Stimulated activated naive B cell treated with anti-CD40 and anti-IgM and Interleukin-4, amounts not matched to agents 10 μg/mL and 1 μg/mL and 100 μg/mL, for 72 hours (primary cell): Measurements from ENCODE around the gene SLCO2A1.

ENCODE experiments used
- ATAC-seq, 2 donors: fragments of 150-1000 bp; cut with Tn5 transposase; replicated peaks; 2 replicates each; pipeline ENCODE4 v1.10.0; 2021; ENCODE audit warnings: moderate library complexity in 1 of 2
- DNase-seq: peaks from one replicate; pipeline ENCODE4 v3.0.0; 2021
- H3K27ac Mint-ChIP-seq: one replicate; pipeline ENCODE4 v1.8.0; 2022; ENCODE audit warnings: mild to moderate bottlenecking, mixed read lengths
- H3K27me3 Mint-ChIP-seq, 2 donors: one replicate each; pipeline ENCODE4 v1.8.0; 2022; ENCODE audit warnings: mixed read lengths in 2 of 2
- H3K36me3 Mint-ChIP-seq, 2 donors: one replicate each; pipeline ENCODE4 v1.8.0; 2022; ENCODE audit warnings: mixed read lengths in 2 of 2, mild to moderate bottlenecking in 1 of 2
- H3K4me1 Mint-ChIP-seq, 2 donors: one replicate each; pipeline ENCODE4 v1.8.0; 2022; ENCODE audit warnings: mixed read lengths in 2 of 2, mild to moderate bottlenecking in 1 of 2
- H3K4me3 Mint-ChIP-seq, 2 donors: one replicate each; pipeline ENCODE4 v1.8.0; 2022; ENCODE audit warnings: mild to moderate bottlenecking in 2 of 2, mixed read lengths in 2 of 2, moderate library complexity in 1 of 2
- H3K9me3 Mint-ChIP-seq, 2 donors: one replicate each; pipeline ENCODE4 v1.8.0; 2022; ENCODE audit warnings: mixed read lengths in 2 of 2, mild to moderate bottlenecking in 1 of 2

SLCO2A1 gene

DNA sequence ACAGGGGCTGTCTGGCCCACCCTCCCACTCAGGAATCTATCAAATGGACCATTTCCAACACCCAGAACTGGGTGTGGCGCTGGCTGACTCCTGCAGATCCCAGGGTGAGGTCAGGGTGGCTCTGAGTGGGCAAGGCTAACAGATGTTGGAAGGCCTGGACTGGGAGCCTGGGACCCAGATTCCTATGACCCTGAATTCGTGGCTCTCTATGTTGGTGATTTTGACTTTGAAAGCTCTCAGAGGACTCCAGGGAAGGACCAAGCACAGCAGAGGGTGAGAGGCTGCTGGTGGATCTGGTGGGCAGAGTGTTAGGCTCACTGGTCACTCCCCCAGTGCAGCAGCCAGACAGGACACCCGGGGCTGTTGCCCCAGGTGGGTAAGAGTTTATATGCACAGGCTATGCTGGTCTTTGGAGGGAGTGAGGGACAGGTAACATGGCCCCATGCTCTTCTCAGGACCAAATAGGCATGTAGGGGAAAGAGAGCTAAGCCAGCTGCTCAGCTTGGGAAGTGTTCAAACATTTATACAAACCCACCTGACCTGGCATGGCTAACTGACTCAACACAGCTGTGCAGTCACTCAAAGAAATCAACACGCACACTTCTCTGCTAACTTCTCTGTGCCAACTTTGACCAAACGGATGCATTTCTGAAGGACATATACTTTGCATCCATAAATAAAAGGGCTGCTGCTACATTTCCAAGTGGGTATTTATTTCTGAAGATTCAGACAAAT is 71.5 kb downstream of the SLCO2A1 start:
- no peak for DNase-seq
- Mint-ChIP-seq H3K36me3 (no peaks in the 10 kb centered on the region), H3K27me3 (peaks cover 5 to 17% of the 10 kb centered on the region in 2 donors), H3K4me3 (no peak overlapping the region), H3K9me3 (no peaks in the 10 kb centered on the region), H3K4me1 (no peaks in the 10 kb centered on the region), H3K27ac (no peak overlapping the region)
- no peak for ATAC-seq

DNA sequence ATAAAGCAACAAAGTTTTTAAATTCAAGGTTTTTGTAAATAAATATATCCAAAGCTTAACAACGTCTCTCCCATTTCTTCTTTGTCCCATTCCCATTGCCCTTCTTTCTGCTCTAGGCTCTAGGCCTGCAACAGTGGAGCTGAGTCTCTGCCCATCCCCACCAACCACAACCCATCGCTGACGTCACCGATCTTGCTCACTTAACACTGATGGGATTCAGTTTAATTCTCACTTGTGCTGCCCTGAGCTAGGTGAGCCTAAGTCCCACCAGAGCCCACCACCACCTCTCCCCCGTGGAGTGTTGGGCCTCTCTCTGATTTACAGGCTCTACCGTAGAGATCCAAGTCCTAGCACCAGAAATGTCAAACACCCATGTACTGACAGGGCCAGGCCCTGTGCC is 72.7 kb downstream of the SLCO2A1 start:
- Mint-ChIP-seq H3K9me3 (no peaks in the 10 kb centered on the region), H3K4me1 (no peaks in the 10 kb centered on the region), H3K4me3 (no peak overlapping the region), H3K27me3 (peaks cover 5 to 17% of the 10 kb centered on the region in 2 donors), H3K27ac (no peak overlapping the region), H3K36me3 (no peaks in the 10 kb centered on the region)
- DNase-seq, result no peak
- ATAC-seq, result no peak

DNA sequence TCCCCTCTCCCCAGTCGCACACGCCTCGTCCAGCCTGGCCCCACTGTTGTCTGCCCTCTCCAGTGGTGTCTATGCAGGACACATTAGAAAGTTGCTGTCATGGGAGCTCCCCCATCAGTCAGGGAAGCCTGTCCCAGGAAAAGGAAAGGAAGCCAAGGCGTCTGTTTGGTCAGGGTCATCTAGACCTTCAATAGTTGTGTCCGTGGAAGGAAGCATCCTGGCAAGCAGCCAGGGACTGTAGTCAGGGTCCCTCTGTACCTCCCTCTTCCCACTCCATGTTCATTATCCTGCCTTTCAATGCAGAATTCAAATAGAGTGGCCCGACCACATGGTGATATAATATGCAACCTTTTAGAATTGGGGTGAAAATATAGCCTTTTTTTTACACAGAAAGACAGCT is 73.4 kb downstream of the SLCO2A1 start:
- Mint-ChIP-seq H3K27me3 (peaks cover 5 to 17% of the 10 kb centered on the region in 2 donors), H3K36me3 (no peaks in the 10 kb centered on the region), H3K27ac (no peak overlapping the region), H3K9me3 (no peaks in the 10 kb centered on the region), H3K4me1 (no peaks in the 10 kb centered on the region), H3K4me3 (no peak overlapping the region)
- ATAC-seq (no peak), DNase-seq (no peak)

DNA sequence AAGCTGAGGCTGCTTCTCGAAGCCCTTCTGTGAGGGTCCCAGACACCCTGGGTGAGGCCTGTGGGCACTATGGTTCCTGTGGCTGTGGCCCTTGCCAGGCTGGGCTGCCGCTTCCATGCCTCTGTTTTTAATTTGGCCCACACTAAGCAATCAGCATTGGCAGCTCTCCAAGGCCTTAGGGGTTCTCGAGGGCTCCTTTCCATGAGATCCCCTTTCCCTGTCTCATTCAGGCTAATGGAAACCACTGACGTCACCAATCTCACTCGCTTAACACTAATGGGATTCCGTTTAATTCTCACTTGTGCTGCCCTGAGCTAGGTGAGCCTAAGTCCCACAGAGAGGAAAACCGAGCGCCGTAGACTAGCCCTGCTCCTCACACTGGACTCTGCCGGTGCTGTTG is 73.8 kb downstream of the SLCO2A1 start:
- DNase-seq (no peak), ATAC-seq (no peak)
- H3K27ac Mint-ChIP-seq, result no peak overlapping the region
- no peaks in the 10 kb centered on the region for H3K4me1 Mint-ChIP-seq
- no peak overlapping the region for H3K4me3 Mint-ChIP-seq
- H3K9me3 Mint-ChIP-seq, result no peaks in the 10 kb centered on the region
- H3K27me3 Mint-ChIP-seq, result peaks cover 5 to 17% of the 10 kb centered on the region in 2 donors
- H3K36me3 Mint-ChIP-seq, result no peaks in the 10 kb centered on the region

DNA sequence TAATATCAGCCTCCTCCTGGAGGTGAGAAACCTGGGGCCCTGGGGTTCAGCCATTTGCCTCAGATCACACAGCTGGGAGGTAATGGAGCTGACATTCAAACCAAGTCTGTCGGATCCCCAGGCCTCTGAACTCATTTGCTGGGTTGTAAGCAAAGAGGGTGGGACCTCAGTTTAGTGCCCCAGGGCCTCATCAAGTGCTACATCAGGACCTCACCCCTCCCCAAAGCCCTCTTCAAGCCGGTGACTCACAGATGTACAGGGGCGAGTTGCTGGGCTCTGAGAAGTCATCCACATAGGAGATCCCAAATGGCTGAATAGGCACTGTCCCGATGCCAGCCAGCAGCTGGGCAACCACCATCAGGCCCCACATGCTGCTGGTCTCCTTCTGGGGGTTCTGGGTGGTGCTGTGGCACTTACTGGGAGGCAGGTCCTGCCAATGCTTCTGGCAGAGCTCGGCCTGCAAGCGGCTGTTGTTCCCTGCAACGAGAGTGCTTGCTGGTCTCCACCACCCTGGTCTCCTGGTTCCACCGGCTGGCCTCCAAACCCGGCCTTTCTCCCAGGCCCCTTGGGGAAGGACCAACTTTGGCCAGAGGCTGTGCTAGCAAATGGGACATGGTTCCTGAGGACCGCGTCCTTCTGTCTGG is 74.9 kb downstream of the SLCO2A1 start:
- no peaks in the 10 kb centered on the region for H3K9me3 Mint-ChIP-seq
- no peaks in the 10 kb centered on the region for H3K4me1 Mint-ChIP-seq
- no peak overlapping the region for H3K27ac Mint-ChIP-seq
- DNase-seq, result no peak
- H3K36me3 Mint-ChIP-seq, result no peaks in the 10 kb centered on the region
- H3K4me3 Mint-ChIP-seq, result no peak overlapping the region
- peaks cover 12 to 17% of the 10 kb centered on the region in 2 donors for H3K27me3 Mint-ChIP-seq
- ATAC-seq, result no peak

DNA sequence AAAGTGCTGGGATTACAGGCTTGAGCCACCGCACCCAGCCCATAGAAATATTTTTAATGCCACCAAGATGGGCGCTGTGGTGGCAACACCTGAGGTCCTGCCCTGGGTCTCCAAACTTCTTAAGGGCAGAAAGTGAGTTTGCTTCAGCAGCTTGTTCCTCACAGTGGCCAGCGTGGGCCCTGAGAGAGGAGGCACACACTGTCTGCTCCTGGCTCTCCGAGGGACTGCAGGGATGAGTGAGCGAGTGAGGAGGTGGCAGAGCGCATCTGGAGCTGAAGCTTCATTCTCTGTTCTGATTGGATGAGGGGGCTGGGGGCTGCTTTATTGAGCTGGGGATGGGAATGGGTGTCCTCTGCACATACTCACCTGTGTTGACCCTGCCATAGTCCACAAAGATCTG is 76.4 kb downstream of the SLCO2A1 start:
- no peaks in the 10 kb centered on the region for H3K9me3 Mint-ChIP-seq
- H3K27ac Mint-ChIP-seq, result no peak overlapping the region
- DNase-seq (no peak), ATAC-seq (no peak)
- H3K27me3 Mint-ChIP-seq, result peaks cover 12 to 17% of the 10 kb centered on the region in 2 donors
- no peaks in the 10 kb centered on the region for H3K36me3 Mint-ChIP-seq
- no peak overlapping the region for H3K4me3 Mint-ChIP-seq
- no peaks in the 10 kb centered on the region for H3K4me1 Mint-ChIP-seq

DNA sequence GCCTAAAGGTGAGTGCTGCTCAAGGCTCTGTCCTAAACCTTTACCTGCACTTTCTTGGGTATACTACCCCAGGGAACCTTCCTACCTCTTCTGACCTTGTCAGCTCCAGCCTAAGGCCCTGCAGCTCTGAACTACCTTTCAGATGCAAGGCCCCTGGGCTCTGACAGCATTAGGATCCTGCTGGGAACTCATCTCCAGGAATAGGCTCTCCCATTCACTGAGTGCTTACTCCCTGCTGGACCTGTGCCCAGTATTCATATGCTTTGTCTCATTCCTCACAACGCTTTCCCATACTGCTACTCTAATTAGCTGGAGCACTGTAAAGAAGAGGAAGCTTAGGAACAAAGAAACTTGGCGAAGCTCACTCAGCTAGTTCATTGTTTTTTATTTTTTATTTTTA is 80.3 kb downstream of the SLCO2A1 start:
- H3K27ac Mint-ChIP-seq, result no peak overlapping the region

DNA sequence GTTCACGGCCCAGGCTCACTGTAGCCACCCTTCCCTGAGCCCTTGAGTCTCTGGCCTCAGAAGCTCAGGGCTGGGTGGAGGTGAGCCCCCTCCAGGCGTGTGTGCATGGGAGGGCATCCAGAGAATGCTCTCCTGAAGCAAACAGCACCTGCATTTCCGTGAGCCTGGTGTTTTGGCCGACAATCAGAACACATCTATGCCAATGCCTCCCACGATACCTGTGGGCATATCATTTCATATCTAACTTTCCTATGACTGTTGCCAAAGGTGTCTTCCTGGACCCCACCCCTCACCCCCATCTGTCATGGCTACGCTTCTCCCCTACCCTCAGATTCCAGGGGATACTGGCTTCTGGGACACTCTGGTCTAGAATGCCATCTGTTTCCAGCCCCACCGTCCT is 80.7 kb downstream of the SLCO2A1 start:
- ATAC-seq (no peak), DNase-seq (no peak)
- Mint-ChIP-seq H3K27me3 (peaks cover 6 to 16% of the 10 kb centered on the region in 2 donors), H3K36me3 (no peaks in the 10 kb centered on the region), H3K4me1 (no peaks in the 10 kb centered on the region), H3K4me3 (no peak overlapping the region), H3K27ac (no peak overlapping the region), H3K9me3 (no peaks in the 10 kb centered on the region)

More for the DNA sequence above, 80.3 kb downstream of the SLCO2A1 start:
- Mint-ChIP-seq H3K4me3 (no peak overlapping the region), H3K4me1 (no peaks in the 10 kb centered on the region), H3K36me3 (no peaks in the 10 kb centered on the region), H3K27me3 (peaks cover 6 to 14% of the 10 kb centered on the region in 2 donors), H3K9me3 (no peaks in the 10 kb centered on the region)
- DNase-seq, result no peak
- no peak for ATAC-seq

DNA sequence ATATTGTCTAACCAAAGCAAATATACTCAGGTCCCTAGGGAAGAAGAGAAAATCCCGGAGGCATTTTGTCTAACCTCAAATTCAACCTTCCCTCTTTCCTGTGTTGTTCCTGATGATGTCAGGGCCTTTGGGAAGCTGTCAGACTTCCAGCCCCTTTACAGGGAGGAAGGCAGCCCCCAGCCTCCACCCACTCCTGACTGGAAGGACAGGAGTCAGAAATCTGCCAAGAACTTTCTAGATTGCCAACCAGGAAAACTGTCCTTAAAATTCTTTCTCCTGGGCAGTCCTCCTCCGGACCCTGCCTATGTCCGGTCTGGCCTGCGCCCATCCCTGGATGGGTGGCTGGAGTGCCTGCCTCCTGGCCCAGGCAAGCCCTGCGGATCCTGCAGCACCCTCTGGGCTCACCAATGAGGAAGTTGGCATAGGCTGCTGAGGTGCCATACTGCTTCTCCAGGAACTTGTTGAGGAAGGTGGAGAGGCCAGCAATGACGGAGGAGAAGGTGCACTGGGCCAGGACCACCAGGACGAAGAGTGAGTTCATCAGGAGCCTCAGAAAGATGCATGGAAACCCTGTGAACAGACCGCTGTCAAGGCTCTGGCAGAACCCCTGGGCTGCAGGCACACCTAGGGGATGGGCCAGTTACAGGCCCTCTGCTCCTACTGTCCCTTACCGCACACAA is 81.5 kb downstream of the SLCO2A1 start:
- DNase-seq, result no peak
- no peaks in the 10 kb centered on the region for H3K36me3 Mint-ChIP-seq
- H3K9me3 Mint-ChIP-seq, result no peaks in the 10 kb centered on the region
- H3K4me3 Mint-ChIP-seq, result no peak overlapping the region
- ATAC-seq, result no peak
- peaks cover 6 to 11% of the 10 kb centered on the region in 2 donors for H3K27me3 Mint-ChIP-seq
- H3K27ac Mint-ChIP-seq, result no peak overlapping the region
- no peaks in the 10 kb centered on the region for H3K4me1 Mint-ChIP-seq

DNA sequence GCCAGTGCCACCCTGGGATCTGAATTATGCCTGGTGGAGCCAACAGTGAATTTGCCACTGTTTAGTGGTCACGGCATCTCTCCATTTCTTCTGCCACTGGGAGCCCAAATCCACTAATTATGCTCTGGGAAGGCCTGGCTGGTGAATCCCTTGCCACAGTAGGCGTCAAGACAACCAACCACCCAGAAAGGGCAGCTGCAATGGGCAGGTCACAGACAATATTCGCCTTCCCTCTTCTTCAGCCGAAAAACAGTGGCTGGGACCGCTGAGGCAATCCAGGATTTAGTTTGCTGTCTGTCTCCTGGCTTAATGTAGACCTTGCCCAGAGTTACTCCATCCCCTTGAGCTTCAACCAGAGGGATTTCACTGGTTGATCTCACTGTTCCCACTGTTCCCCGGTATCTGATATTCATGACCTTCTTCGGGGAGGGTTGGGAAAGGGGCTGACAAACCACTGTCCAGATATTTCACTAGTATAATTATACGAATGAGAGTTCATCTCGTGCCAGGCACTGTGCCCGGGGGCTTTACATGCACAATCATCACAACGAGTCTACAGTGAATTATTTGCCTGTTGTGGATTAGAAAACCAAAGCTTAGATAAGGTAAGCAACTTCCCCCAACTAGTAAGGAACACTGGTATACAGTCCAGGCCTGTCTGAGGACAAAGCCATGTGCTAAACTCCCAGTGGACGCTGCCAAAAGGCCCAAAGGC is 84.2 kb downstream of the SLCO2A1 start:
- Mint-ChIP-seq H3K4me1 (peaks cover 5 to 10% of the 10 kb centered on the region in 2 donors), H3K27me3 (peaks cover 11 to 17% of the 10 kb centered on the region in 2 donors), H3K9me3 (no peaks in the 10 kb centered on the region), H3K36me3 (no peaks in the 10 kb centered on the region), H3K27ac (no peak overlapping the region), H3K4me3 (no peak overlapping the region)
- DNase-seq, result no peak
- no peak for ATAC-seq

DNA sequence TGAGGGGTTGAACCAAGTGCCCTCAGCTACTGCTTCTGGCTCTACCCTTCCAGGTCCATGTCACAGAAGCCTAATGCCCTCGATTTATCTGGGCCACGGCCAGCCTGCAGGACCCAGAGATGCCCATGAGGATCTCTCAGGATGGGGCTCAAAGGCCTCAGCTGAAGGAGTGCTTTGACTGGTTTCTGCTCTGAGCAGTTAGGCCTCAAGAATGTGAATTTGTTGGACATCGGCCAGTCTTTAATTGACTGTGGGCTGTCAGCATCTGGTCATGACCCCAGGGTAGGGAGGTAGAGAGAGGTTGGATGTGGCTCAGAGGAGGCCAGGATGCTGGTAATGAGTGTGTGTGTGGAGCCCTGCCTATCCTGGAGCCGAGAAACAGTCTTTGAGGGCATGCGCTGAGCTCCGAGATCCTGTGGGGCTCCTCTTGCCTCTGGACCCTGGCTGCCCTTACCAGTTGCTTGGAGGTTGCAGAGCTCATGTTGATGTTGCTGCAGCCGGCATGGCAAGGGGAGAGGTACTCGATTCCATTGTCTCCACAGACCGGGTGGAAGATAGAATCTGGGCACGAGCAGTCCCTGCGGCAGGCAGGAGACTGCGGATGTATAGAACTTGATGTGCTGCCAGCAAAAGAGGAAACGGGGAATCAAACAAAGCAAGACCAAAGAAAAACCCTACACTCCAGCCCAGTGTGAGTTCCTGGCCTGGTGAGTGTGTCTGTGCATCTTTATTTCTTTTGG is 84.9 kb downstream of the SLCO2A1 start:
- Mint-ChIP-seq H3K36me3 (no peaks in the 10 kb centered on the region), H3K9me3 (no peaks in the 10 kb centered on the region), H3K4me3 (no peak overlapping the region), H3K27ac (no peak overlapping the region), H3K27me3 (peaks cover 6 to 17% of the 10 kb centered on the region in 2 donors), H3K4me1 (peaks cover 5 to 10% of the 10 kb centered on the region in 2 donors)
- DNase-seq, result no peak
- ATAC-seq, result no peak

DNA sequence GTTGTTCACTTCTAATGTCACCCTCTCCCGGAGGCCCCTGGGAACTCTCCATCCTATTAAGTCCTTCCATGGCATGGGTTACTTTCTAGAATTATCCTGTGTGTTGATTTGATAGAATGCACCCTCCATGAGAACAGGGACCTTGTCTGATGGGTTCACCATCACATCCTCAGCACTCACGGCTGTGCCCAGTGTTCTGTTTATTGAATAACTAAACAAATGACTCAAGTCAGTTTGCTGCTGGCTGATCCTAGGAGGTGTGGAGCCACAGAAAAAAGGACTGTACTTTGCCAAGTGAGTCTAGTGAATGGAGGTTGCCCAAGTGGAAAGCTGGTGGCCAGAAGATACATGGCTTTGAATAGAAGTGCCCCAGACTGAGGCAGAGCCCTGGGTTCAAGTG is 85.5 kb downstream of the SLCO2A1 start:
- peaks cover 5 to 10% of the 10 kb centered on the region in 2 donors for H3K4me1 Mint-ChIP-seq
- no peaks in the 10 kb centered on the region for H3K36me3 Mint-ChIP-seq
- no peaks in the 10 kb centered on the region for H3K9me3 Mint-ChIP-seq
- peaks cover 6 to 17% of the 10 kb centered on the region in 2 donors for H3K27me3 Mint-ChIP-seq
- no peak overlapping the region for H3K27ac Mint-ChIP-seq
- DNase-seq (no peak), ATAC-seq (no peak)
- H3K4me3 Mint-ChIP-seq, result no peak overlapping the region

DNA sequence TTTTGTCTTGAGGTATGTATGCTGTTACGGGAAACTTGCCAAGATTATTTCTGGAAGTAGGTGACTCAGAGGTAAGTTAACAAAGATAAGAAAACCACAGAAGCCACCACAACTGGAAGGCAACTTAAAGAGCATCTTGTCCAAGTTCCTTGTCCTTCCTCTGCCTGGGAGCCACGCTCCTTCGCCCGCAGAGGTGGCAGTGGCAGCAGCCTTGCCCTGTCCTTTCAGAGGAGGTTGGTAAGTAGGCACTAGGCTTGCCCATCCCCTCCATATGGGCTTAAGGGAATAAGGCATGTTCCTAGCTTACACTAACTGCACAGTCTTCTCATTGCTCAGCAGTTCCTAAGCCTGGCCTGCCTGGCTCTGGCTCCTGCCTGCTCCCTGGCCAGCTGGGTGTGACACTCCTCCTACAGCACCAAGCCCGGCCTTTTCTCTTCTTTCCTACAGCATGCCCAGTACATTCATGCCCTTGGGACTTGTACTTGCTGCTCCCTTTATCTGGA is 86.0 kb downstream of the SLCO2A1 start:
- no peak for DNase-seq
- H3K36me3 Mint-ChIP-seq, result no peaks in the 10 kb centered on the region

More for the DNA sequence above, 86.0 kb downstream of the SLCO2A1 start:
- Mint-ChIP-seq H3K27me3 (peaks cover 6 to 17% of the 10 kb centered on the region in 2 donors), H3K4me3 (no peak overlapping the region), H3K4me1 (peaks cover 5 to 10% of the 10 kb centered on the region in 2 donors), H3K9me3 (no peaks in the 10 kb centered on the region), H3K27ac (no peak overlapping the region)
- ATAC-seq, result no peak
